GM21526 (cell line): ENCODE measurements around the gene TBX21.
A peak's percentile ranks its signal among the peaks of the same experiment; 100 is the strongest.
"Not testable (repeated sequence)": the region's sequence is repeated elsewhere in the genome, so short reads cannot be mapped to it uniquely, and the experiment has no call there.

Experiments used
- ATAC-seq: cut with Tn5 transposase; IDR thresholded peaks from one replicate; pipeline ENCODE4 v1.9.1; 2021; ENCODE audit warnings: moderate library complexity; ENCODE audit not compliant: unreplicated experiment, low FRiP score

The TBX21 gene

DNA sequence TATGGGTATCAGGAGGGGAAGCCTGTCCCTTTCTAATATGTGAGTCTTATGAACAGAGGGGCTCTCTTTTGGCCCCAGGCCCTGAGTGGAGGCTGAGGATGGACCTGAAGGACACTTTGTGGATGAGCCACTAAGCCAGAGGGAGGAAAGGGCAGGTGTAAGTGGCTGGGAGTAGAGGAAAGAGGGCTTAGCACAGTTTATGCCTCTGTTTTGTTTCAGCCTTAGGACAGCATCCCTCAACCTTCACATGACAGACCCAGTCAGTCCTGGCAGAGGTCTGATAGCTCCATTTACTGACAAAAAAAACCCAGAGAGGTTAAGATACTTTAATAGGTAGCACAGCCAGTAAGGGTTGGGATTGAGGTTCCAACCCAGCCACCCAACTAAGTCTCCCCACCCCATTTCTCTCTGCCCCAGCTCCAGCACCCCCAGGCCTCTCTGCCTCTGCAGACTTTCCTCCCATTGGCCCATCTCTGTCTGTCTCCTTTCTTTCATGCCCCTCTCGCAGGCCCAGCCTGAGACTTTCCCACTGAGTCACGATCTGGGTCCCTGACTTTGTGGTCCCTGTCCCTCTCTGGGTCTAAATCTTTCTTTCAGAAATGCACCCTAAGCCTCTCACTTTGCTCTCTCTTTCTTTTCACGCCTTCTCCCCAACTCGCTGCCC lies 4.7 kb upstream of the TBX21 start:
- no peak for ATAC-seq

GRCh38 chr17:47729476-47729875 lies 3.6 kb upstream of the TBX21 start:
- no peak for ATAC-seq

GRCh38 chr17:47730681-47731080 lies 2.4 kb upstream of the TBX21 start:
- no peak for ATAC-seq

DNA sequence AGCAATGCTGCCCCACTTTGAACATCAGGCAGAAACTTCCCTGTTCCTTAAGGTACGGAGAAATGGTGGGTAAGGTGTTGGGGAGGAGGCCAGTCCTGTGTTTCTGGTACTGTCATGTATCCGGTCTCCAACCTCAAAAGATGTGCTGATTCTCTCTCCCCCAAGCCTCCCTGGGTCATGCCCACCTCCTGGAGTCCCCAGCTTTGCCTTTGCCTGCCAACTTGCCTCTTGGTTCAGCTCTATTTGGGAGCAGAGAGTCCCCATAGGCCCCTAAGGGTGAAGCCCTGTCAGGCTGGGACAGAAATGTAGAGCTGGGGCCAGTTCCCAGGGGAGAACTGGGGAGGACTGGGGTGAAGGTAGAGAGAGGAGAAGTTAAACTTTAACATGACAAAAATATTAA lies 1.6 kb upstream of the TBX21 start:
- no peak for ATAC-seq

- no peak for ATAC-seq
Measured at GRCh38 chr17:47732399-47733046, 513 bp upstream of the TBX21 start.

- no peak for ATAC-seq
Measured at GRCh38 chr17:47733674-47734410, 806 bp downstream of the TBX21 start.

GRCh38 chr17:47735139-47735464 lies 2.1 kb downstream of the TBX21 start:
- ATAC-seq: no peak

- peak; percentile 45 for ATAC-seq
Measured at GRCh38 chr17:47735536-47736011, 2.5 kb downstream of the TBX21 start.

DNA sequence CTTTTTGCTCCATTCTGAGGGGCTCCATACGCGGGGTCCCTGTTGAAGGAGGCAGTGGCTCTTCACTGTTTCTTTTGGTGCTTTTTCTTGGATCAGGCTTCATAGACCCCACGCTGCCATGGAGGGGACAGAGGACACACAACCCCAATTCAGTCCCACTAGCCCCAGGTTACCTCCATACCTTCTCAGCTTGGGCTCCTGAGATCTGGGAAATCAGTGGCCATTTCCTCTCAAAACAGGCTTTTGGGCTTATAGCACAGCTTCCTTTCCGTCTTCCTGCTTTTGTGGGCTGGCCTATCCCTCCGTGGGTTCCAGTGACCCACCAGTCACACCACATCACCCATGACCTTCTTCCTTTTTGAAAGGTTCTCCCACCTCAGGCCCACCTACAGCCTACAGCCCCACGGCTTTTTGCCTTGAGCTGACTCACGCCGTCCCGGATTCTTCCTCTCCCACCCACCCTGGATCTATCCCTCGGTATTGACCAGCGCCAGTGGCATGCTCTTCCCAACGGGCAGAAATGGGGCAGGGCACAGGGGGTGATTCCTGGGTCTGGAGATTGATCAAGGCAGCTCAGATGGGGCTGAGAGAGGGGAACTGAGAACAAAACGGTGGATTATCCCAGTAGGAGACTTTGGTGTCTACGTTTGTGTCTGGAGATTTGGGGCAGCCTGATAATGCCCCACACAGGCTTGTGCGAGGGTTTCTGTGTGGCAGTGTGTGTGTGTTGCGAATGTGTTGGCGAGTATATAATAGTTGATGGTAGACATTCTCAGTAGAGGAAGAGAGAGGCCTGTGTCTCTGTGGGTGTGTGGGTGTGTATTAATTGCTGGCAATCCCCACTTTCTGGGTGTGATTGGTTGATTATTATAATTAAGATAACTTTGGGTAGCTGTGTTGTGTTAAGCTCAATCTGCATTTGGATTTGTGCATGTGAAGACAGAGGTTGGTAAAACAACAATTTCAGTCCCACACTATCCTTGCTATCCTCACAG lies 3.8 kb downstream of the TBX21 start:
- no peak for ATAC-seq

DNA sequence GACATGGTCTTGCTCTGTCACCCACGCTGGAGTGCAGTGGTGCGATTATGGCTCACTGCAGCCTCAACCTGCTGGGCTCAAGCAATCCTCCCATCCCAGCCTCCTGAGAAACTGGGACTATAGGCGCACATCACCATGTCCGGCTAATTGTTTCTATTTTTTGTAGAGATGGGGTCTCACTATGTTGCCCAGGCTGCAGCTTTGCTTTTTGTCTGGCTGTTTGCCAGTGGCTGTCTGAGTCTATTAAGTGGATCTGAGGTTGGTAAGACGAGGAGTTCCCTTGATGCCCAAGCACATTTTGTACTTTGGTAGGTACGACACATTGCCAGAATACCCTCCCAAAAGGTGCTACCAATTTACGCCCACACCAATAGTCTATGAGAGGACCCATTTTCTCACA lies 5.1 kb downstream of the TBX21 start:
- ATAC-seq: no peak

DNA sequence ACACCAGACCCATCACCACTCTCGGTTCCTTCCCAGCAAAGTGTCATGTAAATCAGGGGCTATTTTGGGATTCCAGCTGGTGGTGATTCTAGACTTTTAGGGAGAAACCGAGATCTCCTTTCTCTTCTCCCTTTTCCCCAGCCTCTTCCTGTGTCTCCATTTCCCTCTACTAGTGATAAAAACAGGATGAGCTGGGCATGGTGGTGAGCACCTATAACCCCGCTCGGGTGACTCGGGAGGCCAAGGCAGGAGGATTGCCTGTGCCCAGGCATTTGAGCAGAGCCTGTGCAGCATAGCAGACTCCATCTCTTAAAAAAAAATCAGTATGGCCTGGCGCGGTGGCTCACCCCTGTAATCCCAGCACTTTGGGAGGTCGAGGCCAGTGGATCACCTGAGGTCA lies 6.1 kb downstream of the TBX21 start:
- no peak for ATAC-seq

GRCh38 chr17:47739945-47740344 lies 6.9 kb downstream of the TBX21 start:
- ATAC-seq: not testable (repeated sequence)

- ATAC-seq: no peak
Measured at GRCh38 chr17:47741109-47741792, 8.2 kb downstream of the TBX21 start.

GRCh38 chr17:47741793-47742145 lies 8.7 kb downstream of the TBX21 start:
- no peak for ATAC-seq

- ATAC-seq: no peak
Measured at GRCh38 chr17:47742319-47743181, 9.5 kb downstream of the TBX21 start.

GRCh38 chr17:47744168-47745036 lies 11.4 kb downstream of the TBX21 start:
- no peak for ATAC-seq

DNA sequence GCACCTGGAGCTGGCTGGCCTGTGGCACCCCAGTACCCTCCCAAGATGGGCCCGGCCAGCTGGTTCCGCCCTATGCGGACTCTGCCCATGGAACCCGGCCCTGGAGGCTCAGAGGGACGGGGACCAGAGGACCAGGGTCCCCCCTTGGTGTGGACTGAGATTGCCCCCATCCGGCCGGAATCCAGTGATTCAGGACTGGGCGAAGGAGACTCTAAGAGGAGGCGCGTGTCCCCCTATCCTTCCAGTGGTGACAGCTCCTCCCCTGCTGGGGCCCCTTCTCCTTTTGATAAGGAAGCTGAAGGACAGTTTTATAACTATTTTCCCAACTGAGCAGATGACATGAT lies 12.0 kb downstream of the TBX21 start:
- no peak for ATAC-seq

DNA sequence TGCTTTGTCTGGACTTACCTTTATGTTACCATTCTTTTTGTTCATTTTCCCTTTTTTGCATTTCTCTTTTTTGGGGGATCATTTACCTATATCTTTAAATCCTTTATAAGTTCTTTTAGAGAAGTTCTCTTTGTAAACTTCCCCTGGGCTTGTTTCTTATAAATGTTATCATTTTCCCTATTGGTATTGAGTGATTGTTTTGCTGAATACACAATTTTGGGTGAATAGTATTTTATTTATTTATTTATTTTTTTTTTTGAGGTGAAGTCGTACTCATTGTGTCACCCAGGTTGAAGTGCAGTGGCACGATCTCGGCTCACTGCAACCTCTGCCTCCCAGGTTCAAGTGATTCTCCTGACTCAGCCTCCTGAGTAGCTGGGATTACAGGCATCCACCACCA lies 18.4 kb downstream of the TBX21 start:
- ATAC-seq: no peak
